Glutamatergic neuron (in vitro differentiated cells): ENCODE data around the gene LSM7. TPM values are rescaled to one million over a fixed set of nuclear protein-coding genes. Genes with fewer than 3 reads are reported as not detected.
A peak's percentile ranks its signal among the peaks of the same experiment; 100 is the strongest.

Experiments
- DNase-seq: peaks from one replicate; pipeline ENCODE4 v3.0.0; 2022
- H3K27ac Mint-ChIP-seq: one replicate; pipeline ENCODE4 v1.8.0; 2020; ENCODE audit warnings: mild to moderate bottlenecking, mixed read lengths, inconsistent platforms; ENCODE audit not compliant: unreplicated experiment
- H3K27me3 Mint-ChIP-seq: one replicate; pipeline ENCODE4 v1.8.0; 2020; ENCODE audit warnings: mild to moderate bottlenecking, moderate library complexity, mixed read lengths, inconsistent platforms; ENCODE audit not compliant: unreplicated experiment
- H3K36me3 Mint-ChIP-seq: one replicate; pipeline ENCODE4 v1.8.0; 2020; ENCODE audit warnings: mild to moderate bottlenecking, mixed read lengths, inconsistent platforms; ENCODE audit not compliant: unreplicated experiment
- H3K4me1 Mint-ChIP-seq: one replicate; pipeline ENCODE4 v1.8.0; 2020; ENCODE audit warnings: mild to moderate bottlenecking, low read depth, mixed read lengths, inconsistent platforms; ENCODE audit not compliant: unreplicated experiment
- H3K4me3 Mint-ChIP-seq: one replicate; pipeline ENCODE4 v1.8.0; 2020; ENCODE audit warnings: mild to moderate bottlenecking, mixed read lengths, inconsistent platforms; ENCODE audit not compliant: unreplicated experiment
- H3K9me3 Mint-ChIP-seq: one replicate; pipeline ENCODE4 v1.8.0; 2020; ENCODE audit warnings: mild to moderate bottlenecking, moderate library complexity, mixed read lengths, inconsistent platforms; ENCODE audit not compliant: unreplicated experiment
- CTCF ChIP-seq: fragments of 200-600 bp; sonication (generic); IDR thresholded peaks from one replicate; pipeline ENCODE4 v1.5.0; 2021; ENCODE audit not compliant: partially characterized antibody, unreplicated experiment
- total RNA-seq: library from RNA; stranded (reverse); fragmentation: NEBNext Ultra II Directional; extraction: Animal tissue kit (Norgen Biotek cat#: 25700); gene quantifications from one replicate; pipeline ENCODE4 v1.2.1, GENCODE V29; 2021; ENCODE audit not compliant: unreplicated experiment

LSM7 gene
- total RNA-seq, 1 donor from 2014 or later, result 105 TPM

GRCh38 chr19:2343289-2343982 is 15.1 kb upstream of the LSM7 start:
- H3K27me3 Mint-ChIP-seq, result no peaks in the 10 kb centered on the region
- no peak for TF ChIP-seq CTCF
- H3K9me3 Mint-ChIP-seq, result peaks cover 2% of the 10 kb centered on the region
- DNase-seq, result peak; percentile 15
- no peaks in the 10 kb centered on the region for H3K4me1 Mint-ChIP-seq
- no peak overlapping the region for H3K4me3 Mint-ChIP-seq
- no peak overlapping the region for H3K27ac Mint-ChIP-seq
- no peaks in the 10 kb centered on the region for H3K36me3 Mint-ChIP-seq

GRCh38 chr19:2342656-2343288 is 14.4 kb upstream of the LSM7 start:
- Mint-ChIP-seq H3K9me3 (peaks cover 2% of the 10 kb centered on the region), H3K36me3 (no peaks in the 10 kb centered on the region), H3K4me1 (peaks cover under 1% of the 10 kb centered on the region), H3K27ac (no peak overlapping the region), H3K27me3 (no peaks in the 10 kb centered on the region), H3K4me3 (no peak overlapping the region)
- peak; percentile 14 for DNase-seq
- TF ChIP-seq CTCF, result no peak

GRCh38 chr19:2341982-2342381 is 13.6 kb upstream of the LSM7 start:
- no peak for TF ChIP-seq CTCF
- no peak for DNase-seq
- no peaks in the 10 kb centered on the region for H3K27me3 Mint-ChIP-seq
- peaks cover 6% of the 10 kb centered on the region for H3K4me1 Mint-ChIP-seq
- peaks cover 2% of the 10 kb centered on the region for H3K9me3 Mint-ChIP-seq
- no peak overlapping the region for H3K27ac Mint-ChIP-seq
- H3K4me3 Mint-ChIP-seq, result no peak overlapping the region
- no peaks in the 10 kb centered on the region for H3K36me3 Mint-ChIP-seq

GRCh38 chr19:2341244-2341751 is 12.9 kb upstream of the LSM7 start:
- TF ChIP-seq CTCF, result no peak
- no peak overlapping the region for H3K27ac Mint-ChIP-seq
- peaks cover 3% of the 10 kb centered on the region for H3K27me3 Mint-ChIP-seq
- no peak overlapping the region for H3K4me3 Mint-ChIP-seq
- DNase-seq, result no peak
- H3K4me1 Mint-ChIP-seq, result peaks cover 13% of the 10 kb centered on the region
- H3K36me3 Mint-ChIP-seq, result peaks cover 4% of the 10 kb centered on the region
- H3K9me3 Mint-ChIP-seq, result peaks cover 2% of the 10 kb centered on the region
